Measurements from ENCODE around the gene PEX11A.

GRCh38 chr15:89669309-89669865, 21.2 kb downstream of the PEX11A start:
- TF ChIP-seq, protein P1, sequence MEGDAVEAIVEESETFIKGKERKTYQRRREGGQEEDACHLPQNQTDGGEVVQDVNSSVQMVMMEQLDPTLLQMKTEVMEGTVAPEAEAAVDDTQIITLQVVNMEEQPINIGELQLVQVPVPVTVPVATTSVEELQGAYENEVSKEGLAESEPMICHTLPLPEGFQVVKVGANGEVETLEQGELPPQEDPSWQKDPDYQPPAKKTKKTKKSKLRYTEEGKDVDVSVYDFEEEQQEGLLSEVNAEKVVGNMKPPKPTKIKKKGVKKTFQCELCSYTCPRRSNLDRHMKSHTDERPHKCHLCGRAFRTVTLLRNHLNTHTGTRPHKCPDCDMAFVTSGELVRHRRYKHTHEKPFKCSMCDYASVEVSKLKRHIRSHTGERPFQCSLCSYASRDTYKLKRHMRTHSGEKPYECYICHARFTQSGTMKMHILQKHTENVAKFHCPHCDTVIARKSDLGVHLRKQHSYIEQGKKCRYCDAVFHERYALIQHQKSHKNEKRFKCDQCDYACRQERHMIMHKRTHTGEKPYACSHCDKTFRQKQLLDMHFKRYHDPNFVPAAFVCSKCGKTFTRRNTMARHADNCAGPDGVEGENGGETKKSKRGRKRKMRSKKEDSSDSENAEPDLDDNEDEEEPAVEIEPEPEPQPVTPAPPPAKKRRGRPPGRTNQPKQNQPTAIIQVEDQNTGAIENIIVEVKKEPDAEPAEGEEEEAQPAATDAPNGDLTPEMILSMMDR (IDR thresholded peaks at IDR 0.05; ENCODE audit: low read length), result no peak
- no peak for TF ChIP-seq EZH2phosphoT487 (IDR thresholded peaks at IDR 0.05; ENCODE audit: low read length)

Measured in MM.1S (cell line).